Endothelial cell of umbilical vein (primary cell): ENCODE results near the gene SPINK1. TPM values are rescaled to one million over a fixed set of nuclear protein-coding genes. Genes with fewer than 3 reads are reported as not detected.

Experiments
- BruUV-seq: library from RNA; stranded (reverse); fragments of 400-500 nt; replicated peaks from 2 replicates; lab custom pipeline; 2021; lab: Mats Ljungman, UMichigan
- CTCF ChIA-PET: fragments of 300-600, 350-600 bp; sonication (Branson Sonifier 250); formaldehyde crosslinking; loops from one replicate; lab custom pipeline; 2021; ENCODE audit warnings: antibody characterized with exemption, inconsistent platforms; lab: Charles Lee
- POLR2A ChIA-PET: fragments of 300-600, 350-600 bp; sonication (Branson Sonifier 250); formaldehyde crosslinking; loops from one replicate; lab custom pipeline; 2021; ENCODE audit warnings: antibody characterized with exemption, inconsistent platforms; lab: Charles Lee
- DNase-seq: peaks from one replicate; pipeline ENCODE4 v3.0.0-alpha.2; 2011; ENCODE audit warnings: low read depth, low spot score
- FAIRE-seq: peaks from 2 replicates; lab custom pipeline; 2011; peaks lifted over from hg19 to GRCh38; lab: Jason Lieb, UNC
- H2AFZ ChIP-seq: 2 replicates; pipeline ENCODE4 v1.6.0; 2012; ENCODE audit warnings: low read depth, low read length, control low read depth, inconsistent platforms
- H3K27ac ChIP-seq: 2 replicates; pipeline ENCODE4 v1.5.1; 2011; ENCODE audit warnings: low read depth, mild to moderate bottlenecking, control low read depth, low read length, moderate library complexity; ENCODE audit not compliant: insufficient read depth
- H3K27me3 ChIP-seq, 2 experiments: 2 replicates each; pipeline versions ENCODE4 v1.6.0 to v1.6.1; 2011; ENCODE audit warnings: low read length in 2 of 2, mixed read lengths in 1 of 2; ENCODE audit not compliant: control insufficient read depth in 2 of 2, insufficient read depth in 2 of 2
- H3K36me3 ChIP-seq, 2 experiments: 2 replicates in 1 of 2; 3 replicates in 1 of 2; pipeline ENCODE4 v1.5.1; 2011; ENCODE audit warnings: low read length in 2 of 2, mild to moderate bottlenecking in 1 of 2, moderate library complexity in 1 of 2; ENCODE audit not compliant: control insufficient read depth in 2 of 2, insufficient read depth in 2 of 2; ENCODE audit errors: extremely low read depth in 1 of 2
- H3K4me1 ChIP-seq: 3 replicates; pipeline ENCODE4 v1.5.1; 2011; ENCODE audit warnings: mild to moderate bottlenecking, low read length; ENCODE audit not compliant: control insufficient read depth, insufficient read depth; ENCODE audit errors: extremely low read depth
- H3K4me2 ChIP-seq: 2 replicates; pipeline ENCODE4 v1.6.1; 2011; ENCODE audit warnings: low read length, control low read depth, mixed read lengths; ENCODE audit not compliant: insufficient read depth
- H3K4me3 ChIP-seq, 3 experiments: fragments of 200-600 bp in 1 of 3; sonication (generic), shearing (Covaris generic) in 1 of 3; replicated peaks in 1 of 3; 2 replicates each; pipeline ENCODE4 v1.5.1; 2011 to 2016; ENCODE audit warnings: control low read depth in 3 of 3, low read length in 3 of 3, mild to moderate bottlenecking in 2 of 3, inconsistent platforms in 1 of 3, low read depth in 1 of 3, moderate library complexity in 1 of 3; ENCODE audit not compliant: insufficient read depth in 1 of 3
- H3K79me2 ChIP-seq: 2 replicates; pipeline ENCODE4 v1.6.0; 2012; ENCODE audit warnings: low read length, inconsistent platforms; ENCODE audit not compliant: control insufficient read depth, insufficient read depth
- H3K9ac ChIP-seq: replicated peaks from 2 replicates; pipeline ENCODE3; 2011; ENCODE audit warnings: low read length, control low read depth; ENCODE audit not compliant: insufficient read depth; ENCODE audit errors: extremely low read depth
- H3K9me1 ChIP-seq: replicated peaks from 3 replicates; pipeline ENCODE4 v1.6.0; 2011; ENCODE audit warnings: mild to moderate bottlenecking, low read length; ENCODE audit not compliant: control insufficient read depth, insufficient read depth; ENCODE audit errors: extremely low read depth
- H3K9me3 ChIP-seq: replicated peaks from 2 replicates; pipeline ENCODE4 v1.5.1; 2012; ENCODE audit warnings: low read length, inconsistent platforms; ENCODE audit not compliant: control insufficient read depth, insufficient read depth
- H4K20me1 ChIP-seq: replicated peaks from 2 replicates; pipeline ENCODE3; 2011; ENCODE audit warnings: mild to moderate bottlenecking, low read length; ENCODE audit not compliant: control insufficient read depth, insufficient read depth; ENCODE audit errors: extremely low read depth
- EZH2 ChIP-seq: IDR thresholded peaks from 2 replicates; pipeline ENCODE4 v1.6.1; 2012; ENCODE audit warnings: borderline replicate concordance, low read depth, mild to moderate bottlenecking, moderate library complexity, low read length, inconsistent platforms; ENCODE audit not compliant: severe bottlenecking
- FOS ChIP-seq: IDR thresholded peaks from 2 replicates; pipeline ENCODE4 v1.6.1; 2011; ENCODE audit warnings: mild to moderate bottlenecking, low read length, moderate library complexity, borderline replicate concordance; ENCODE audit not compliant: insufficient read depth
- GATA2 ChIP-seq: IDR thresholded peaks from 2 replicates; pipeline ENCODE4 v1.7.0; 2011; ENCODE audit warnings: low read depth, mild to moderate bottlenecking, moderate library complexity, mixed read lengths, low read length; ENCODE audit not compliant: insufficient read length, insufficient read depth
- JUN ChIP-seq: IDR thresholded peaks from 2 replicates; pipeline ENCODE4 v1.6.1; 2011; ENCODE audit warnings: borderline replicate concordance, low read depth; ENCODE audit not compliant: insufficient read length, insufficient read depth
- MYC ChIP-seq: IDR thresholded peaks from one replicate; pipeline ENCODE4 v1.6.1; 2011; ENCODE audit warnings: mild to moderate bottlenecking, low read depth, low read length
- POLR2A ChIP-seq: IDR thresholded peaks from 2 replicates; pipeline ENCODE4 v1.6.1; 2012; ENCODE audit warnings: low read depth, mild to moderate bottlenecking, control low read depth, low read length
- POLR2AphosphoS5 ChIP-seq: IDR thresholded peaks from 2 replicates; pipeline ENCODE4 v1.6.1; 2012; ENCODE audit warnings: low read depth, mild to moderate bottlenecking, control low read depth, low read length, moderate library complexity; ENCODE audit not compliant: insufficient read depth
- dilution Hi-C: fragments of 300-500 bp; cut with MboI; formaldehyde crosslinking; loops from one replicate; pipeline ENCODE4 v1.15.0; 2019; ENCODE audit warnings: low sequenced_read_pairs; ENCODE audit not compliant: extremely low pct_ligation_motif_present
- intact Hi-C: fragments of 100-400 bp; cut with micrococcal nuclease; formaldehyde crosslinking; loops from one replicate; pipeline ENCODE4 v1.10.0; 2022
- polyA plus RNA-seq, 4 experiments: library from polyadenylated mRNA; depleted of rRNA in 3 of 4; stranded (reverse) in 3 of 4; unstranded in 1 of 4; fragments of >200 nt; gene quantifications; 2 replicates each; pipeline versions ENCODE4 v1.2.1 to v1.2.3, GENCODE V29; 2011 to 2012; ENCODE audit warnings: missing spikeins in 1 of 4
- total RNA-seq: library from RNA; stranded (reverse); gene quantifications from 2 replicates; pipeline ENCODE4 v1.2.3, GENCODE V29; 2021
- TF ChIP-seq, protein P1 (sequence below): IDR thresholded peaks from 2 replicates; pipeline ENCODE4 v1.6.1; 2011; ENCODE audit not compliant: insufficient read depth, insufficient read length
- TF ChIP-seq, protein P2 (sequence below), 2 donors: IDR thresholded peaks; 1 replicate in 1 of 2; 2 replicates in 1 of 2; pipeline ENCODE4 v1.5.1; 2011; ENCODE audit warnings: low read length in 2 of 2, mild to moderate bottlenecking in 2 of 2, moderate library complexity in 2 of 2, control low read depth in 1 of 2, inconsistent platforms in 1 of 2, low read depth in 1 of 2; ENCODE audit not compliant: insufficient read depth in 1 of 2; ENCODE audit errors: extremely low read depth in 1 of 2

SPINK1 gene
- total and polyA plus RNA-seq, 2 donors (not counting 3 experiments of a cell fraction or from before 2014, with no cell fraction given), result not detected

GRCh38 chr5:147813696-147814095 is 17.8 kb downstream of the SPINK1 start:
- H3K4me2 ChIP-seq, result no peak overlapping the region
- no peaks in the 10 kb centered on the region for H3K9me1 ChIP-seq
- no peaks in the 10 kb centered on the region for H3K27me3 ChIP-seq
- DNase-seq (no peak), FAIRE-seq (no peak)
- no peak overlapping the region for H3K27ac ChIP-seq
- no peaks in the 10 kb centered on the region for H4K20me1 ChIP-seq
- H3K9me3 ChIP-seq, result no peaks in the 10 kb centered on the region
- intact Hi-C loops, result no loop called here
- no peak for TF ChIP-seq GATA2
- no peak for TF ChIP-seq POLR2AphosphoS5
- TF ChIP-seq POLR2A, result no peak
- no peak for TF ChIP-seq FOS
- TF ChIP-seq, protein P1, sequence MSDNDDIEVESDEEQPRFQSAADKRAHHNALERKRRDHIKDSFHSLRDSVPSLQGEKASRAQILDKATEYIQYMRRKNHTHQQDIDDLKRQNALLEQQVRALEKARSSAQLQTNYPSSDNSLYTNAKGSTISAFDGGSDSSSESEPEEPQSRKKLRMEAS, result no peak
- no peak for TF ChIP-seq EZH2
- no peak for TF ChIP-seq MYC
- no peak for TF ChIP-seq JUN
- TF ChIP-seq, protein P2, sequence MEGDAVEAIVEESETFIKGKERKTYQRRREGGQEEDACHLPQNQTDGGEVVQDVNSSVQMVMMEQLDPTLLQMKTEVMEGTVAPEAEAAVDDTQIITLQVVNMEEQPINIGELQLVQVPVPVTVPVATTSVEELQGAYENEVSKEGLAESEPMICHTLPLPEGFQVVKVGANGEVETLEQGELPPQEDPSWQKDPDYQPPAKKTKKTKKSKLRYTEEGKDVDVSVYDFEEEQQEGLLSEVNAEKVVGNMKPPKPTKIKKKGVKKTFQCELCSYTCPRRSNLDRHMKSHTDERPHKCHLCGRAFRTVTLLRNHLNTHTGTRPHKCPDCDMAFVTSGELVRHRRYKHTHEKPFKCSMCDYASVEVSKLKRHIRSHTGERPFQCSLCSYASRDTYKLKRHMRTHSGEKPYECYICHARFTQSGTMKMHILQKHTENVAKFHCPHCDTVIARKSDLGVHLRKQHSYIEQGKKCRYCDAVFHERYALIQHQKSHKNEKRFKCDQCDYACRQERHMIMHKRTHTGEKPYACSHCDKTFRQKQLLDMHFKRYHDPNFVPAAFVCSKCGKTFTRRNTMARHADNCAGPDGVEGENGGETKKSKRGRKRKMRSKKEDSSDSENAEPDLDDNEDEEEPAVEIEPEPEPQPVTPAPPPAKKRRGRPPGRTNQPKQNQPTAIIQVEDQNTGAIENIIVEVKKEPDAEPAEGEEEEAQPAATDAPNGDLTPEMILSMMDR (IDR thresholded peaks at IDR 0.05; ENCODE audit: extremely low read depth in 1 of 2, insufficient read depth in 1 of 2, low read depth in 1 of 2, low read length in 2 of 2), result no peak
- no peaks in the 10 kb centered on the region for H3K36me3 ChIP-seq
- no peaks in the 10 kb centered on the region for H3K4me1 ChIP-seq
- H3K79me2 ChIP-seq, result no peaks in the 10 kb centered on the region
- no peak overlapping the region for H3K4me3 ChIP-seq
- H2AFZ ChIP-seq, result no peak overlapping the region
- dilution Hi-C loops, result no loop called here
- BruUV-seq, result no TSS peak
- ChIA-PET POLR2A (no interaction called here), CTCF (no interaction called here)
- H3K9ac ChIP-seq, result no peak overlapping the region
